ENCODE data around the gene PDE3A. TPM values are rescaled to one million over a fixed set of nuclear protein-coding genes. Genes with fewer than 3 reads are reported as not detected.

Gene PDE3A
- total RNA-seq, 1 donor from 2014 or later, result 2.4 TPM

DNA sequence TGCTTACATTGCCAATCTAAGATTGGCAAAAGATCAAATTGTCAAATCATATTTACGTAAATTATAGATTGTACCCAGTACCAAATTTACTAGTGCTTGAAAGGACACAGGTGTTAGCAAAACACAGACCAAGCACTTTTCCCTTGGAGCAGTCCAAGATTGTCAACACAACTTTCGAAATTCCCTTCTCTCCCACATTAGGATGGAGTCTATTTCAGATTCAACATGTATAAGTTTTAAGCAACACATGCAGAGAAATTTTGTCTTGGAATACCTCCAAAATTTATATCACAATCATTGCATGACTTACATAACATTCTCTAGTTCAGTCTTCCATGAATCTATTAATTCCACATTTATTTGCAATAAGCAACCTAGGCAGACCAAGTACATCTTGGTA is 251.9 kb downstream of the PDE3A start:
- TF ChIP-seq, protein P1, sequence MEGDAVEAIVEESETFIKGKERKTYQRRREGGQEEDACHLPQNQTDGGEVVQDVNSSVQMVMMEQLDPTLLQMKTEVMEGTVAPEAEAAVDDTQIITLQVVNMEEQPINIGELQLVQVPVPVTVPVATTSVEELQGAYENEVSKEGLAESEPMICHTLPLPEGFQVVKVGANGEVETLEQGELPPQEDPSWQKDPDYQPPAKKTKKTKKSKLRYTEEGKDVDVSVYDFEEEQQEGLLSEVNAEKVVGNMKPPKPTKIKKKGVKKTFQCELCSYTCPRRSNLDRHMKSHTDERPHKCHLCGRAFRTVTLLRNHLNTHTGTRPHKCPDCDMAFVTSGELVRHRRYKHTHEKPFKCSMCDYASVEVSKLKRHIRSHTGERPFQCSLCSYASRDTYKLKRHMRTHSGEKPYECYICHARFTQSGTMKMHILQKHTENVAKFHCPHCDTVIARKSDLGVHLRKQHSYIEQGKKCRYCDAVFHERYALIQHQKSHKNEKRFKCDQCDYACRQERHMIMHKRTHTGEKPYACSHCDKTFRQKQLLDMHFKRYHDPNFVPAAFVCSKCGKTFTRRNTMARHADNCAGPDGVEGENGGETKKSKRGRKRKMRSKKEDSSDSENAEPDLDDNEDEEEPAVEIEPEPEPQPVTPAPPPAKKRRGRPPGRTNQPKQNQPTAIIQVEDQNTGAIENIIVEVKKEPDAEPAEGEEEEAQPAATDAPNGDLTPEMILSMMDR (conservative IDR thresholded peaks at IDR 0.05), result no peak
- Mint-ChIP-seq H3K4me1 (no peaks in the 10 kb centered on the region), H3K4me3 (no peak overlapping the region)

DNA sequence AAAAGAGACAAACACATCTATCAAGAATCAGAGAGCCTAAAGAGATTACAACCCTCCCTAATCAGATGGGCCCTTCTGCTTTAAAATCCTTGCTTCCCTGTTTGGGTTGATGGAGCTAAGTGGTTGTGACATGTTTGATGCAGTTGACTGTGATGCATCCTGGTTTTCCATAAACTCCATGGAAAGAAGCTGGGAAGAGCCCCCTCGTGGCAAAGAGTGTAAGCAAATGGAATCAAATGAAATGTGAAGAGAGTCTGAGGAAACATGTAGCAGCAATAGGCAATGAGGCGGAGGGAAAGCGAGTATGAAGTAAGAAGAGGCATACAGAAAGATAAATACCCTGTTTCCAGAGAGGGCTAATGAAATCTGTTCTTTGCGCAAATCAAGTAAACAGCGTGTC is 256.4 kb downstream of the PDE3A start:
- Mint-ChIP-seq H3K4me3 (no peak overlapping the region), H3K27me3 (ENCODE audit: low read depth) (no peaks in the 10 kb centered on the region), H3K27ac (ENCODE audit: unreplicated experiment) (no peak overlapping the region), H3K36me3 (ENCODE audit: low read depth) (no peaks in the 10 kb centered on the region), H3K9me3 (peaks cover 3% of the 10 kb centered on the region), H3K4me1 (peaks cover 14% of the 10 kb centered on the region)
- TF ChIP-seq, protein P1 (conservative IDR thresholded peaks at IDR 0.05), result peak; percentile 55
- DNase-seq (ENCODE audit: low read depth, low spot score), result peak; percentile 16

More for the DNA sequence above, 251.9 kb downstream of the PDE3A start:
- Mint-ChIP-seq H3K9me3 (peaks cover 3% of the 10 kb centered on the region), H3K36me3 (ENCODE audit: low read depth) (no peaks in the 10 kb centered on the region), H3K27me3 (ENCODE audit: low read depth) (no peaks in the 10 kb centered on the region), H3K27ac (ENCODE audit: unreplicated experiment) (no peak overlapping the region)
- DNase-seq (ENCODE audit: low read depth, low spot score), result no peak

DNA sequence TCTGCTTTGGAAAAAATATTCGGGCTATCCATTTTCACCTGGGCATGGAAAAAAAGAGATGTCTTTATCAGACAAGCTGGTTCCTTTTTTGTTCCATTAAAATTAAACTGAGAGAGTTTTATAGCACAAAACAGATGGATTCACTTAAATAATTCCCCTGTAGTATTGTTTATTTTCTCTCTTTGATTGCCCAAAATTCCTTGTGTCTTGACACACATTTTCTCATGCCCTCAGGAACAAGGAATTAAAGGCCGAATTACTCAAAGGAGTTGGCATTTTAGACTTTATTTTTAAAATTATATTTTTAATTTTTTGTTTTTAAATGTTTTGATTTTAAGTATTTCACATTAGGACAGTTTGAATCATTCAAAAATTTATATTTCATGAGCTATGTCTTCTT is 257.2 kb downstream of the PDE3A start:
- no peaks in the 10 kb centered on the region for H3K27me3 Mint-ChIP-seq (ENCODE audit: low read depth)
- H3K9me3 Mint-ChIP-seq, result peaks cover 3% of the 10 kb centered on the region
- no peaks in the 10 kb centered on the region for H3K36me3 Mint-ChIP-seq (ENCODE audit: low read depth)
- no peak overlapping the region for H3K4me3 Mint-ChIP-seq
- no peak overlapping the region for H3K27ac Mint-ChIP-seq (ENCODE audit: unreplicated experiment)
- no peak for DNase-seq (ENCODE audit: low read depth, low spot score)
- H3K4me1 Mint-ChIP-seq, result peaks cover 14% of the 10 kb centered on the region
- TF ChIP-seq, protein P1 (conservative IDR thresholded peaks at IDR 0.05), result no peak

DNA sequence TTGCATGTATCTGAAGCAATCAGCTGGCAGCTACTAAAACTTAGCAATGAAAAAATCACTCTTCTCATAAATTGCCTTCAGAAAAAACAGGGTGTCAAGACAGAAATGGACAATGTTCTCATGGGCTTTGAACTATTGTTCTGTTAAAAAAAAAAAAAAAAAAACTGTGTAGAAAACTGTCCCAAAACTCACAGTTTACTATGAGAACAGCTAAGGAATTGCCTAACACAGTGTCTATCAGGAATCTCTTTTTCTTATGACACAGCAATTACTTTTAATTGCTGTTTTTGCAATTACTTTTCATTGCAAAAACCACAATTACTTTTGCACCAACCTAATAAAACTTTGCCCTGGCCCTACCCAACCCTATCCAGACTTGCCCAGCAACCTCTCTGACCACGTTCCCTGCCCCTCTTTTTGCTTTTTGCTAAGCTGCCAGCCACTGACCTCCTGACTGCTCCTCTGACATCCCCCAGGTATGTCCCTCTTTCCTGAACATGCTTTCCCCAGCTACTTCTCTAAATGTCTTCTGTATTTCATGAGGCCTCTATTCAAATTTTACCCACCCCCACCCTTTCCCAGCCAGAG is 258.8 kb downstream of the PDE3A start:
- DNase-seq (ENCODE audit: low read depth, low spot score), result no peak
- no peaks in the 10 kb centered on the region for H3K36me3 Mint-ChIP-seq (ENCODE audit: low read depth)
- no peak overlapping the region for H3K4me3 Mint-ChIP-seq
- H3K27me3 Mint-ChIP-seq (ENCODE audit: low read depth), result no peaks in the 10 kb centered on the region
- TF ChIP-seq, protein P1 (conservative IDR thresholded peaks at IDR 0.05), result no peak
- H3K27ac Mint-ChIP-seq (ENCODE audit: unreplicated experiment), result no peak overlapping the region
- peaks cover under 1% of the 10 kb centered on the region for H3K9me3 Mint-ChIP-seq
- H3K4me1 Mint-ChIP-seq, result peaks cover 14% of the 10 kb centered on the region

DNA sequence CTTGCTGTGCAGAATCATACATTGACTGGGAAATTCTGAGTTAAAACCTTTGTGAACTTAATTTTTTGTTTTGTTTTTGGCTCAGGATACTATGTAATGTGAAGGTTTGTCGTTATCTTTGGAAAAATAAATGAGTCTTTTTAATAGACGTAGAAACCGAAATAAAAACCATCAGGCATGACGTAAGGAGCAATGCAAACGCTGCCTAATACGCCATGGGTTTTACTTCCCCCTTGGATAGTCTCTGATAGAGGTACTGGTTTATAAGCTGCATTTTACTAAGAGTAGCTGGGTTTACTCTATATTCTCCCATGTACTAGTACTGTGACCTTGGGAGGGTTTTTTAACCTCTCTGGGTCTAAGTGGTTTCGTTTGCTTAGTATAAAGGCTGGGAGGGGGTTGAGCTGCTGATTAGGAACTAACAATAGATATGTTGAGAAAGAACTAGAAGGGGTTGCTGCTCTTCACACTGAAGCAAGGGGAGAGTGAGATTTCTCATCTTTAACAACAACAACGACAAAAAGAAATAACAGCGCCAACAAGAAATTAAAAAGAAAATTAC is 260.0 kb downstream of the PDE3A start:
- Mint-ChIP-seq H3K4me3 (no peak overlapping the region), H3K9me3 (no peaks in the 10 kb centered on the region), H3K4me1 (peaks cover 14% of the 10 kb centered on the region), H3K36me3 (ENCODE audit: low read depth) (no peaks in the 10 kb centered on the region), H3K27me3 (ENCODE audit: low read depth) (no peaks in the 10 kb centered on the region), H3K27ac (ENCODE audit: unreplicated experiment) (no peak overlapping the region)
- TF ChIP-seq, protein P1 (conservative IDR thresholded peaks at IDR 0.05), result no peak
- DNase-seq (ENCODE audit: low read depth, low spot score), result no peak

Data from neural crest cell (in vitro differentiated cells).